ENCODE measurements around the gene RELN. TPM values are rescaled to one million over a fixed set of nuclear protein-coding genes. Genes with fewer than 3 reads are reported as not detected.

RELN gene
- total RNA-seq, 1 experiment from 2014 or later: 0.02 TPM

GRCh38 chr7:103952408-103952807 lies 37.0 kb downstream of the RELN start:
- Histone ChIP-seq H2BK15ac (ENCODE audit: low read depth, low read length) (no peak overlapping the region), H3K27me3 (ENCODE audit: insufficient read depth, low read length) (no peaks in the 10 kb centered on the region), H3K9me3 (ENCODE audit: control insufficient read depth, low read depth, low read length) (no peaks in the 10 kb centered on the region), H3K27ac (ENCODE audit: insufficient read length, low read depth, low read length) (no peak overlapping the region), H3K4me2 (ENCODE audit: insufficient read depth, insufficient read length, low read length) (no peak overlapping the region), H3K4me1 (ENCODE audit: insufficient read depth, low read length) (no peaks in the 10 kb centered on the region), H2BK120ac (ENCODE audit: low read depth, low read length, poor library complexity, severe bottlenecking) (no peak overlapping the region), H3K79me2 (ENCODE audit: insufficient read depth, low read length) (no peaks in the 10 kb centered on the region), H3K56ac (ENCODE audit: insufficient read length, low read depth, low read length) (no peak overlapping the region), H2AK5ac (ENCODE audit: insufficient read length, low read length) (no peak overlapping the region), H4K91ac (ENCODE audit: insufficient read length, low read depth, low read length) (no peak overlapping the region), H3K4ac (ENCODE audit: low read depth, low read length) (no peak overlapping the region), H3K79me1 (ENCODE audit: insufficient read depth, low read depth, low read length, poor library complexity, severe bottlenecking) (no peaks in the 10 kb centered on the region), H3K14ac (ENCODE audit: insufficient read depth, low read length) (no peak overlapping the region), H3K9ac (ENCODE audit: extremely low read depth, insufficient read length, low read length) (no peak overlapping the region), H3K23me2 (ENCODE audit: insufficient read length, low read depth, low read length, poor library complexity, severe bottlenecking) (no peaks in the 10 kb centered on the region), H2BK5ac (ENCODE audit: insufficient read length, low read length) (no peak overlapping the region), H3K23ac (ENCODE audit: insufficient read length, low read depth, low read length) (no peak overlapping the region), H2AFZ (ENCODE audit: low read length) (no peak overlapping the region), H3K18ac (ENCODE audit: insufficient read length, low read depth, low read length) (no peak overlapping the region), H2BK12ac (ENCODE audit: insufficient read length, low read depth, low read length) (no peak overlapping the region), H2BK20ac (ENCODE audit: low read depth, low read length, poor library complexity, severe bottlenecking) (no peak overlapping the region), H3T11ph (ENCODE audit: low read length) (no peak overlapping the region), H4K20me1 (ENCODE audit: control insufficient read depth, insufficient read depth, insufficient read length) (no peaks in the 10 kb centered on the region), H4K5ac (ENCODE audit: insufficient read length, low read depth, low read length) (no peak overlapping the region), H4K8ac (replicated peaks; ENCODE audit: insufficient read length, low read depth, low read length) (no peak overlapping the region)
- Mint-ChIP-seq H3K27ac (no peak overlapping the region), H3K4me1 (no peaks in the 10 kb centered on the region), H3K36me3 (ENCODE audit: insufficient read depth in 1 of 3, low read depth in 3 of 3) (no peaks in the 10 kb centered on the region), H3K27me3 (ENCODE audit: low read depth) (peaks cover 7% of the 10 kb centered on the region), H3K4me3 (no peak overlapping the region), H3K9me3 (peaks cover 0 to 4% of the 10 kb centered on the region in 2 experiments; a peak in 1 of 5 replicates)
- TF ChIP-seq CTCF (conservative IDR thresholded peaks at IDR 0.05): no peak
- WGBS (ENCODE audit: extremely low coverage, insufficient read length, low lambda C conversion rate): no CpG with 5 or more reads among the region's 1 CpG
- no peak for DNase-seq

Measured in H9 (cell line).